Mesothelial cell of epicardium (in vitro differentiated cells): Measurements from ENCODE around the gene ATP8A1. TPM values are rescaled to one million over a fixed set of nuclear protein-coding genes. Genes with fewer than 3 reads are reported as not detected.
"Not testable (repeated sequence)": the region's sequence is repeated elsewhere in the genome, so short reads cannot be mapped to it uniquely, and the experiment has no call there.

Experiments used
- DNase-seq, 2 experiments: peaks; one replicate each; pipeline ENCODE4 v3.0.0; 2021; ENCODE audit warnings: low spot score in 2 of 2; ENCODE audit not compliant: unreplicated experiment in 2 of 2
- H3K27ac Mint-ChIP-seq: 2 replicates; pipeline ENCODE4 v1.8.0; 2021; ENCODE audit warnings: mixed read lengths
- H3K27me3 Mint-ChIP-seq: 2 replicates; pipeline ENCODE4 v1.8.0; 2021; ENCODE audit warnings: low read depth, mixed read lengths
- H3K36me3 Mint-ChIP-seq: 2 replicates; pipeline ENCODE4 v1.8.0; 2021; ENCODE audit warnings: mixed read lengths
- H3K4me1 Mint-ChIP-seq: 2 replicates; pipeline ENCODE4 v1.8.0; 2021; ENCODE audit warnings: mixed read lengths
- H3K4me3 Mint-ChIP-seq: 2 replicates; pipeline ENCODE4 v1.8.0; 2021; ENCODE audit warnings: mild to moderate bottlenecking, moderate library complexity, mixed read lengths
- H3K9me3 Mint-ChIP-seq: 2 replicates; pipeline ENCODE4 v1.8.0; 2021; ENCODE audit warnings: mixed read lengths
- total RNA-seq: library from RNA; stranded (reverse); gene quantifications from 3 replicates; pipeline ENCODE4 v1.2.1, GENCODE V29; 2021
- TF ChIP-seq, protein P1 (sequence below): fragments of 200-600 bp; sonication (generic); IDR thresholded peaks from one replicate; pipeline ENCODE4 v1.5.0; 2021; ENCODE audit warnings: antibody characterized with exemption; ENCODE audit not compliant: unreplicated experiment

Gene ATP8A1
- total RNA-seq, 1 donor from 2014 or later: 15.7 TPM

DNA sequence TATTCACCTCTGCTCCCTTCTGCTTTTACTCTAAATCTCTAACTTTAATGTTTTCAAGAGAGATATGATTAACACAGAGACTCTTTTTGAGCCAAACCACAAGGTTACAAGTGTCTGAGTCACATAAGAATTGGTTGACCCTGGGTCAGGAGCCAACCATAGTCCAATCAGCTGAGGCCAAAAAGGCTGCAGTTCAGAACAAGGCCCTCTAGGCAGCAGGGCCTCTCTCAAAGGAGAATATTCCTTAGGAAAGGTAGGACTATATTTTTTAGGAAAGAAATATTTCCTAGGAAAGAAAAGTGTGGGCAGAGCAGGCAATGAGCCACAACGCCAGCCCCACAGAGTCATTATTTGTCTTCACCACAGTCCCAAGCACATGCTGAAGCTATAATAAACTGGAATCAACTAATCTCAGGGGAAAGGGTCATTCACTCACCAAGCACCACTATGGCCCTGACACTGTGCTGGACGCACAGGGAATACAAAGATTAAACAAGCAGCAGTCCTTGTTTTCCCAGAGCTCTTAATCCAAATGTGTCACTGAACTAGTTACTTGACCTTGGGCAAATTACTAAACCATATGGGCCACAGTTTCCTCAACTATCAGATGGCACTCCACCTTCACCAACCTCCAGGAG lies 2.2 kb downstream of the ATP8A1 start:
- peaks cover 8% of the 10 kb centered on the region for H3K27me3 Mint-ChIP-seq

GRCh38 chr4:42653626-42654560 lies 3.0 kb downstream of the ATP8A1 start:
- peaks cover 8% of the 10 kb centered on the region for H3K27me3 Mint-ChIP-seq
- H3K36me3 Mint-ChIP-seq: peaks cover 2% of the 10 kb centered on the region
- H3K4me1 Mint-ChIP-seq: peaks cover 28% of the 10 kb centered on the region
- peaks cover 14% of the 10 kb centered on the region for H3K9me3 Mint-ChIP-seq
- no peak overlapping the region for H3K27ac Mint-ChIP-seq
- no peak overlapping the region for H3K4me3 Mint-ChIP-seq
- no peak for DNase-seq
- TF ChIP-seq, protein P1, sequence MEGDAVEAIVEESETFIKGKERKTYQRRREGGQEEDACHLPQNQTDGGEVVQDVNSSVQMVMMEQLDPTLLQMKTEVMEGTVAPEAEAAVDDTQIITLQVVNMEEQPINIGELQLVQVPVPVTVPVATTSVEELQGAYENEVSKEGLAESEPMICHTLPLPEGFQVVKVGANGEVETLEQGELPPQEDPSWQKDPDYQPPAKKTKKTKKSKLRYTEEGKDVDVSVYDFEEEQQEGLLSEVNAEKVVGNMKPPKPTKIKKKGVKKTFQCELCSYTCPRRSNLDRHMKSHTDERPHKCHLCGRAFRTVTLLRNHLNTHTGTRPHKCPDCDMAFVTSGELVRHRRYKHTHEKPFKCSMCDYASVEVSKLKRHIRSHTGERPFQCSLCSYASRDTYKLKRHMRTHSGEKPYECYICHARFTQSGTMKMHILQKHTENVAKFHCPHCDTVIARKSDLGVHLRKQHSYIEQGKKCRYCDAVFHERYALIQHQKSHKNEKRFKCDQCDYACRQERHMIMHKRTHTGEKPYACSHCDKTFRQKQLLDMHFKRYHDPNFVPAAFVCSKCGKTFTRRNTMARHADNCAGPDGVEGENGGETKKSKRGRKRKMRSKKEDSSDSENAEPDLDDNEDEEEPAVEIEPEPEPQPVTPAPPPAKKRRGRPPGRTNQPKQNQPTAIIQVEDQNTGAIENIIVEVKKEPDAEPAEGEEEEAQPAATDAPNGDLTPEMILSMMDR: no peak

More for the DNA sequence above, 2.2 kb downstream of the ATP8A1 start:
- Mint-ChIP-seq H3K4me3 (no peak overlapping the region), H3K27ac (no peak overlapping the region), H3K36me3 (peaks cover 2% of the 10 kb centered on the region), H3K9me3 (peaks cover 14% of the 10 kb centered on the region), H3K4me1 (peaks cover 31% of the 10 kb centered on the region)
- TF ChIP-seq, protein P1: no peak
- DNase-seq: no peak

DNA sequence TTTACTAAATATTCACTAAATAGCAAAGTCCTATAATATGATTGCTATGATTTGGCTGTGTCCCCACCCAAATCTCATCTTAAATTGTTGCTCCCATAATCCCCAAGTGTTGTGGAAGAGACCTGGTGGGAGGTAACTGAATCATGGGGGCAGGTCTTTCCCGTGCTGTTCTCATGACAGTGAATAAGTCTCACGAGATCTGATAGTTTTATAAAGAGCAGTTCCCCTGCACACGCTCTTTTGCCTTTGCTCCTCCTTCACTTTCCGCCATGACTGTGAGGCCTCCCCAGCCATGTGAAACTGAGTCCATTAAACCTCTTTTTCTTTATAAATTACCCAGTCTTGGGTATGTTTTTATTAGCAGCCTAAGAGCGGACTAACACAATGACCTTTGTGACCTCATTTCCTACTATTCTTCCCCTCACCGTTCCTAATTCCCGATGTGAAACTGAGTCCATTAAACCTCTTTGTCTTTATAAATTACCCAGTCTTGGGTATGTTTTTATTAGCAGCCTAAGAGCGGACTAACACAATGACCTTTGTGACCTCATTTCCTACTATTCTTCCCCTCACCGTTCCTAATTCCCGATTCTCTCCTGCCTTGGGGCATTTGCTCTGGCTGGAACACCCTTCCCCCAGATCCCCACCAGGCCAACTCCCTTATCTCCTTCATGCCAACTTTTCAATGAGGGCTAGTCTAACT lies 4.2 kb downstream of the ATP8A1 start:
- H3K4me3 Mint-ChIP-seq, H3K27ac Mint-ChIP-seq, DNase-seq, H3K27me3 Mint-ChIP-seq, H3K36me3 Mint-ChIP-seq: not testable (repeated sequence)
- Mint-ChIP-seq H3K4me1 (peaks cover 16% of the 10 kb centered on the region), H3K9me3 (peaks cover 14% of the 10 kb centered on the region)

- H3K4me3 Mint-ChIP-seq: no peak overlapping the region
- no peak for DNase-seq
- H3K4me1 Mint-ChIP-seq: peaks cover 3% of the 10 kb centered on the region
- peaks cover 4% of the 10 kb centered on the region for H3K27me3 Mint-ChIP-seq
- H3K36me3 Mint-ChIP-seq: peaks cover 2% of the 10 kb centered on the region
- peaks cover 14% of the 10 kb centered on the region for H3K9me3 Mint-ChIP-seq
- TF ChIP-seq, protein P1: no peak
- no peak overlapping the region for H3K27ac Mint-ChIP-seq
Observed at GRCh38 chr4:42649870-42650269, 7.0 kb downstream of the ATP8A1 start.

- peaks cover 7% of the 10 kb centered on the region for H3K9me3 Mint-ChIP-seq
- peaks cover 1% of the 10 kb centered on the region for H3K27me3 Mint-ChIP-seq
- H3K4me3 Mint-ChIP-seq: no peak overlapping the region
- H3K27ac Mint-ChIP-seq: no peak overlapping the region
- H3K36me3 Mint-ChIP-seq: peaks cover 2% of the 10 kb centered on the region
- TF ChIP-seq, protein P1: no peak
- no peaks in the 10 kb centered on the region for H3K4me1 Mint-ChIP-seq
- DNase-seq: no peak
Observed at GRCh38 chr4:42646999-42647541, 9.8 kb downstream of the ATP8A1 start.
